HG02981 (cell line): Measurements from ENCODE around the gene C10orf71.

ENCODE experiments used
- ATAC-seq: cut with Tn5 transposase; IDR thresholded peaks from one replicate; pipeline ENCODE4 v1.9.1; 2021; ENCODE audit warnings: mild to moderate bottlenecking, moderate library complexity; ENCODE audit not compliant: unreplicated experiment

C10orf71 gene

DNA sequence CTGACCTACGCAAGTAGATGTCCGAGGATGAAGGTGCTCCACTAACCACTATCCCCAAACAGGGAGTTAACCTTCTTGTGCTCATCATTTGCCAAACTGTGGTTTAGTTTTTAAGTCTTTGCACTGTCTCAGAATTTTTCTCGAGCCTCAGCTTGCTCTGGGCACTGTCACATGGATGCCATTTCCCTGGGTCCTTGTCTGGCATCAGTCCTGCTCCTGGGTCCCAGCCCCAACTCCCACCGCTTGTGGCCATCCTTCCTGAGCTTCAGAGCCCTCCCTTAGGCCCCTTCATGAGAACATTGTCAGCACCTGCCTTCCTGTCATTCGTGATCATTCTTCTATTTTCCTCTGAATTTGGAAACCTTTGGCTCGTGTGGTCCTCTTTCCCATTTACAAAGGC lies 33.8 kb downstream of the C10orf71 start:
- no peak for ATAC-seq

DNA sequence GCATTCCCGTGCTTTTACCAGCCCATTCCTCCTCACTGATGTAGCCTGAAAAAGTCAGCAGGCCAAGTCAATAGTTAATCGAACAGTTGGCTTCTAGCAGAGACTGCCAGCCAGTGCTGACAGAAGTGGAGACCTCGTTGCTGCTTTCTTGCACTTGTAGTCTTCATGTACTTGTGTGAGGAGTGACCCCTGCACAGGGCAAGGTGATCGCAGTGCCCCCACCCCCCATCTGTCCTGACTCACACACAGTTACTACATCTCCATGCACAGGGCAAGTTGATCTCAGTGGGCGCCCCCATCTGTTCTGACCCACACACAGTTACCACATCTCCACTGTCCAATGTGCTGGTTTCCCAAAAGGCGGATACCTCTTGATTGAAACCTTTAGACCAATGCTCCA lies 34.2 kb downstream of the C10orf71 start:
- ATAC-seq: no peak

DNA sequence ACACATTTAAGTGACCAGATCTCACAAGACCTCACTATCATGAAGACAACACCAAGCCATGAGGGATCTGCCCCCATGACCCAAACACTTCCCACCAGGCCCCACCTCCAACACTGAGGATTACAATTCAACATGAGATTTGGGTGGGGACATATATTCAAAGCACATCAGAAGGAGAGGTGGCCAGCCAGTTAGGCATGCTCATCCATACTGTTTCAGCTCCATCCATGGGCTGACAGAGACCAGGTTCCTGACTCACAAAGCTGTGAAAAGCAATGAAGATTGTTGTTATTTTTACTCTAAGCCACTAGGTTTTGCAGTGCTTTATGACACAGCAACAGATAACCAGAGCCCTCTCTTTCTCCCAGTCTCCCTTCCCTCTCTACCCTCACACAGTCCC lies 36.0 kb downstream of the C10orf71 start:
- ATAC-seq: no peak

DNA sequence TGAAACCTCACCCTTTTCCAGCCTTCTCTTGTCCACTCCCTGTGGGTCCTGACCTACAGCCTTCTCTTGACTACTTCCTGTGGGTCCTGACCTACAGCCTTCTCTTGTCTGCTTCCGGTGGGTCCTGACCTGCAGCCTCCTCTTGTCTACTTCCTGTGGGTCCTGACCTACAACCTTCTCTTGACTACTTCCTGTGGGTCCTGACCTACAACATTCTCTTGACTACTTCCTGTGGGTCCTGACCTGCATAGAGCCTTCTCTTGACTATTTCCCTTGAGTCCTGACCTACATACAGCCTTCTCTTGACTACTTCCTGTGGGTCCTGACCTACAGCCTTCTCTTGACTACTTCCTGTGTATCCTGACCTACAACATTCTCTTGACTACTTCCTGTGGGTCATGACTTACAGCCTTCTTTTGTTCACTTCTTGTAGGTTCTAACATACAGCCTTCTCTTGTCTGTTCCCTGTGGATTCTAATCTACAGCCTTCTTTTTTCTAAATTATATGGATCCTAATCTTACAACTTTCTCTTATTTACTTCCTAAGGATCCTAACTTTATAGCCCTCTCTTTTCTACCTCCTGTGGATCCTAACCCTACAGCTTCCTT lies 36.5 kb downstream of the C10orf71 start:
- no peak for ATAC-seq

DNA sequence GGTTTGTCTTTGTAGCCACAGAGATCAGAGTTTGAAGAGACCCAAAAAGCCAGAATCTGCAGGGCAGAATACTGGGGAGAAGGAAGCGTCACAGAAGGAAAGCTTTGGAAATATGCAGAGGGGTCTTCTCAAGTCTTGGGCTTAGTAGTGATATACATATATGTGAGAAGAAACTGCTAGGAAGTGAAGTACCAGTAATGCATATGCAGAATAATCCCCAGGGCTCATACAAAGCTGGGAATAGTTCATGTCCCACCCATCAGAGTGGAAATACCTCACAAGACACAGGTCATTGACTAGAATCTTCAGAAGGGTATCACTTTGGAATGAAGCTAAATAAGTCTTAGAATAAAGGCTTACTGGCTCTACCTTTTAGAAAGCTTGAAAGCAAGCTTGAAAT lies 39.6 kb downstream of the C10orf71 start:
- no peak for ATAC-seq

DNA sequence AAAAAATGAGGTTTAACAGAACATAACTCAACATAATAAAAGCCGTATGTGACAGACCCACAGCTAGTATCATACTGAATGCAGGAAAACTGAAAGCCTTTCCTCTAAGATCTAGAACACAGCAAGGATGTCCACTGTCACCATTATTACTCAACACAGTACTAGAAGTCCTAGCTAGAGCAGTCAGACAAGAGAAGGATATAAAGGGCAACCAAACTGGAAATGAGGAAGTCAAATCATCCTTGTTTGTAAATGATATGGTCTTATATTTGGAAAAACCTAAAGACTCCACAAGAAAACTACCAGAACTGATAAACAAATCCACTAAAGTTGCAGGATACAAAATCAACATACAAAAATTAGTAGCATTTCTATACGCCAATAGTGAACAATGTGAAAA lies 45.9 kb downstream of the C10orf71 start:
- ATAC-seq: no peak

DNA sequence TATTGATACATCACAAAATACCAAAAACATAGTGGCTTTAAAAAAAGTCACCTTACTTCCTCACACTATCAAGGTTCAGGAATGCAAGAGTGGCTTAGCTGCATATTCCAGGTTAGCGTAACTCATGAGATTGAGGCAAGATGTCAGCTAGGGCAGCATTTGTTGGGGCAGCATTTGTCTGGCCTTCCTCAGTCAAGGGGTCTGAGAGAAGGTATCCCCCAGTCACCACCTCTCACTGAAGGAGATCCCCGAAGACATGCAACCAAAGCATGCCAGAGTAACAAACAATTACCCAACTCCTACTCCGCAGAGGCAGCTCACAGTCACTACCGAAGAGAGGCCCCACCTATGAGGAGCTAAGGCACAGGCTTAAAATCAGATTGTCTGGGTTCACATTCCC lies 48.4 kb downstream of the C10orf71 start:
- ATAC-seq: no peak

DNA sequence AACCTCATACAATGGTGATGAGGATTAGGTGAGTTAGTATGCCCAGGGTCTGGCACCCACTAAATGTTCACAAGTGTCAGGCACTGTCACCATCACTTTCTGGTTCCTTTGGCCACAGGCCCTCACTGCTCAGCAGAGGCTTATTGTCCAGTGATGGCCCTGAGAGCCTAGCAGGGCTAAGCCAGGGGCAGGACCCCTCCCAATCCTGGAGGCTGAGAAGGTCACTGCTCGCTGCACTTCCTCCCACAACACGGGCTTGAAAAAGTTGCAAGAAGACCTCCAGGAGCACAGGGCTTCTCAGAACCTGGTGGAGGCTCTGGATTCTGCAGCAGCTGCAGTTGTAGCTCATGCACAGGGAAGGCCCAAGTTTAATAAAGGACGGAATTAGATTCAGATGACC lies 48.9 kb downstream of the C10orf71 start:
- no peak for ATAC-seq

DNA sequence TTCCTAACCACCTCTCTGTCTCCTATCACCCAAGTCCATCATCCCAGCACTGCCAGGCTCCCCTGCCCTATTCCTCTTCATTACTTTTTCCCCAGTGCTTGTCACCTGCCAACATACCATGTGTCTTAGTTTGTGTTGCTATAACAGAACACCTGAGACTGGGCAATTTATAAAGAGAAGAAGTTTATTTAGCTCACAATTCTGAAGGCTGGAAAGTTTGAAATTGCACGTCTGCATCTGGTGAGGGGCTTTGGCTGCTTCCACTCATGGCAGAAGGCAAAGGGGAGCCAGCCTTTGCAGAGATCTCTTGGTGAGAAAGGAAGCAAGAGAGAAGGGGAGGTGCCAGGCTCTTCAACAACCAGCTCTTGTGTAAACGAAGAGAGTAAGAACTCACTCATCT lies 49.6 kb downstream of the C10orf71 start:
- ATAC-seq: no peak

DNA sequence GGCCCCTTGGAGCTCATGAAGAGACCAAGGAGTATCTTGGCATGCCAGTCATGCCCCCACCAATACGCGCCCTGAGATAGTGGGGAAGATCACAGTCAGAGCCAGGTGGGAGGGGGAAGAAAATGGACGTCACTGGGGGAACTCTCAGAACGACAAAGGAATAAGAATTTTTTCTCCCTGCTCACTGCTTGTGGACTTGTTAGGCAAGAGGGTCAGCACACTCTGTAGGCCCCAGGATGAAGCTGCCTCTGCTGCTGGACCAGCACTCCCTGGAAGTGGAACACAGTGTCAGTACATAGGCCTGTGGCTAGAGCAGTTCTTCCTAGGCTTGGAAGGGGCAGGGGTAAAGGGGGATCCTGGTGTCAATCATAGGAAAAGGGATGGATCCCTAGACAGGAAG lies 50.4 kb downstream of the C10orf71 start:
- ATAC-seq: no peak

DNA sequence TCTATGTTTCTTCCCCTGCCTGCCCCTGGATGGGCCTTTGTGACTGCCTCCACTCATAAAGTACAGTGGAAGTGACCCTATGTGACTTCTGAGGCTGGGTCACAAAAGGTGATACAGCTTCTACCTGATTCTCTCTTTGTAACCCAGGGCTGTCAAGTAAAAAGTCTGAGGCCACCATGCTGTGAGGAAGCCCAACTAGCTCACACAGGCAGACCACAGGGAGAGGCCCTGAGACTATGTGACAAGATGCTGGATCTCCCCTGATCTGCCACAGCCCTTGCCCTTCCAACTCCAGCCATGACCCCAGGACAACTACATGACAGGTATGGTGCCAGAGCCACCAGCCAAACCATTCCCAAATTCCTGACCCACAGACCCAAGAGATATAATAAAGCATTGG lies 51.2 kb downstream of the C10orf71 start:
- no peak for ATAC-seq

DNA sequence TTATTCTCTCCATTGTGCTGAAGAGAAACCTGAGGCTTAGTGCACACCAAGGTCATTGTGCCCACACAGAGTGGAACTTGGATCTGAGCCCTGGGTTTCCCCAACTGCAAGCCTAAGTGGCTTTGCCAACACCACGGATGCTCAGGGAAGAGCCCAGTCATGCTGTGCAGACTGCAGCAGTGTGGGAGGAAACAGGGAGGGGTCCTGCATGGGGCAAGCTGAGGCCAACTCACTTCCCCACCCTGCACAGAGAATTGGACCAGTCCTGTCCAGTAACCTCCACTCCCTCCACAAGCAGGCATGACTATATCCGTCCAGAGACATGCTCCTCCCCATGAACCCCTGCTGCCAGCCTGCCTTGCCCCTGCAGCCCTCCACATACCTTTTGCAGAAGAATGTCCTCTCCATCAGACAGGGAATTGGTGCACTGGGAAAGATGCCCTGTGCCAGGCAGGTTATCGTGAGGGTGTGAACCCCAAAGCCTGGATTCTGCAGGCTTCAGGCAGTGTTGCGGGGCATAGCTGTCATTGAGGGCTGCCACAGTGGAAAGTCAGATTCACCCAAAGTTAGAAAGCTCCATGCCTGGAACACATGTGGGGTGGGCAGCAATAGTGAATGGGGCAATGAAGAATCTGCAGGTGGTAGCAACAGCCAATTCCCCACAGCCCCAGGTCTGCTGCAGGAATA lies 52.0 kb downstream of the C10orf71 start:
- ATAC-seq: no peak

DNA sequence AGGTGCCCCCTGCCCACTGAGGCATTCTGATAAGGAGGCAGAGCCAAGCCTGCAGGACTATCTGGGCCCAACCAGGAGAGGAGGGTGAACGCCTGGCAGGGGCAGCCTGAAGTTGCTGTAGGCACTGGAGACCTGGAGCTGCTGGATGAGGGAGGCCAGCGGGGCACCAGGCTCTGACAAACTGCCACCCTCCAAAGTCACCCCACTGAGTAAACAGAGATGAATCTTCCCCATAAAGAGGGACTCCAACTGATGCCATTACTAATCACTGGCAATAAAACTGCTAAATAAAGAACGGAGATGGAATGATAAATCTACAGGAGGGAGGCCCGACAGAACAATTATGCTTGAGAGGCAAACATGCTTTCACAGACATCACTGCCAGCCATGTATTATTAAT lies 52.7 kb downstream of the C10orf71 start:
- no peak for ATAC-seq

DNA sequence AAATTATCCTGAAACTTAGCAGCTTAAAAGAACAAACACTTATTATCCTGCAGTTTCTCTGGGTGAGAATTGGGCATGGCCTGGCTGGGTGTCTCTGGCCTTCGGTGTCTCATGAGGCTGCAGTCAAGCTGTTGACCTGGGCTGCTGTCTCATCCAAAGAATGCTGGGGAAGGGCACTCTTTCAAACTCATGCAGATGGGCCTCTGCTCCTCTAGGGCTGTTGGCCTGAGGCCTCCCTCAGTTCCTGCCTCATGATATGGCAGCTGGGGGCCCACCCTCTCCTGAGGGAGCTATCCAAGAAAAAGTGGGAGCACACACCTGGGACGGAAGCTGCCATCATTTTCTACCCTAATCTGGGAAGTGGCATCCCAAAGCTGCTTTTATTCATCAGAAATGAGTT lies 53.4 kb downstream of the C10orf71 start:
- no peak for ATAC-seq

DNA sequence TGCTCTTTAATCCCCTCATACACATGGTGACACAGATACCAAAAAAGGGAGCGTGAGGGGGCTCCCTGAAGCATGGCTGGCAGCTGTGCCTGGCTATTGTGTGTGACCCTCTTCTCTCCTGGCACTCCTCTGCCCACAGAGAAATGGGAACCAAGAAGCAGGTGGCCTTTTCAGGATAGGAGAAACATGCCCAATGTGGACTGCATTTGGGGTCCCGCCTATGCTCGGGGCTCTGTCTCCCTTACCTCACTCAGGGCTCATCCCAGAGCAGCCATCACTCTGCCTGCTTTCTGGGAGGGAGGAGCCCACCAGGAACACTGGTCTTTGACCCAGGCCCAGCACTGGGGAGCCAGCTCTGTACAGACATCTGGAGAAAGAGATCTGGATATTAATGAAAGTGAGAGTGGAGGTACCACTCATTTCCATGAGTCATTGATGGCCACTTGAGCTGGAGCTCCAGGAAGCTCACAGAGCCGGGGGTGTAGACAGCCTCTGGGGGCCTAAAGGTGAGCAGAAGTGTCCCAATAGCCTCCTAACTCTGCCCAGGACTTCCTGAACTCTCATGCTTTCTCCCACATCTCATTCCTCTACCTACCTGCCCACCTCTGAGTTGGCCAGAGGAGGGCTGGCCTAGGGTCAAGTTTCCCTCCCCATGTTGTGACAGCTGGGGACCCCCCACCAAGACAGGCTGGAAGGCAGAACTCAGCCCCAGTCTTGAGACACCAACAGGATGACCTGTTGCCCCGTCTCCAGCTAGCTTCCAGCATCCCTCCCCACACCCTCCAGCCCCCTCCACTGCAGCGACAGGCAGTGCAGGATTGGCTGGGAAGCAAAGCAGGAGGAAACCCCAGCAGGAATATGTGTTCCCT lies 54.3 kb downstream of the C10orf71 start:
- no peak for ATAC-seq

DNA sequence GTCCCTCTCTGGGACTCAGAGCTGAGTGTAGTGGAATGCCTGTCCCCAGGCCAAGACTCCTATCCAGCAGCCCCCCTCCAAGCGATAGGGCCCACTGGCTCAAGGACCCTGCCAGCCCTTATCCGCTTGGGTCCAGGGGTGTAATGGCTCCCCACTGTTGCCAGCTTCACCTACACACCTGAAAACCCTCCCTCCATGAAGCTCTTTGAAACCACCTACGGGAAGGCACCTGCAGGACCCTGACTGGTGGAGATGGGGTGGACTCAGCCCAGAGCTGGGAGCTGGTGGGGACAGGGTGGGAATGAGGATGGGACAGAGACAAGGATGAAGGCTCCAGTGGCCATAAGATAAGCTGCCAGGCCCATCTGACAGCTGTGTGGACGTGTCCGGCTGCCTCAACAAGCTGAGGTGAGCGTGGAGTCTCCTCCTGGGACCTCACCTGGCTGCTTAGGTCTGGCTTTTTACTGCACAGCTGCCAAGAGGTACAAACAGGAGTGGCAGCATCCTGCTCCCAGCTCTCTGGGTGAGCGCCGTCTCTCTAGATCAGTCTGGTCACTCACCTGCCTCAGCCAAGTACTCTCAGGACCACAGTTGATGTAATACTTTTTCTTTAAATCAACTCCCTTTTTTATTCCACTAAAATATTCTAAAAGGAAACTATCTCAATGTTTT lies 55.1 kb downstream of the C10orf71 start:
- no peak for ATAC-seq

DNA sequence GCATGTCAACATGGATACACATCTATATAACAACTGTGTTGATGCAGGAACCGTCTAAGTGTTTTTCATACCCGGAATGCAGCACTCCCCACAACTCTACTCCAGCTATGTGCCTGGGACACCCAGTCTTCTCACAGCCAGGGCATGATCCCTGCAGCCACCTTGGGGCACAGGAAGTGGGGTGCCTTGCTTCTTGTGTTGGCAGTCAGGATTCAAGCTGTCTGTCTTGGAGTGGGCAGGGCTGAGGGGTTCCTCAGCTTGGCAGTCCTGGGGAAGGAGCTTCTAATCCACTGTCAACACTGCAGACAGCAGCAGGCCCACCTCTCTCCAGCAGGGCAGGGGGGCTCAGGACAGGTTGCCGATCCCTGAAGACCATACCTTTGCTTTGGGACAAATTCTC lies 55.6 kb downstream of the C10orf71 start:
- no peak for ATAC-seq

DNA sequence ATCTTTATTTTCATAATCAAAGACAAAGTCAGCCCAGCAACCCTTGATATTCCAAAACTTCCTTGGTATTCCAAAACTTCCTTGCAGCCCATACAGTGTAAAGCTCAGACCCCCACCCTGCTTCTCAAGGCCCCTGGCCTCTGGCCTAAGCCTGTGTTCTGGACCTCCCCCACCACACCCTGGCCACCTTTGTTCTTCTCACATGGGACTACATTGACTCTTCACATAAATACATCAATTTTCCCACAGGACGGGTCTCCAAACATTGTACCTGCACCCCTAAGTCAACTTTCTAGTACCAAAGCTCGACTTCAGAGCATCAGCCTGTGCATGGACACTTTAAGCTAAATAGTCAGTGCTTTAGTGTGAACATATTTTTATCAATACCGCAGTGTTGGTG lies 56.3 kb downstream of the C10orf71 start:
- no peak for ATAC-seq

DNA sequence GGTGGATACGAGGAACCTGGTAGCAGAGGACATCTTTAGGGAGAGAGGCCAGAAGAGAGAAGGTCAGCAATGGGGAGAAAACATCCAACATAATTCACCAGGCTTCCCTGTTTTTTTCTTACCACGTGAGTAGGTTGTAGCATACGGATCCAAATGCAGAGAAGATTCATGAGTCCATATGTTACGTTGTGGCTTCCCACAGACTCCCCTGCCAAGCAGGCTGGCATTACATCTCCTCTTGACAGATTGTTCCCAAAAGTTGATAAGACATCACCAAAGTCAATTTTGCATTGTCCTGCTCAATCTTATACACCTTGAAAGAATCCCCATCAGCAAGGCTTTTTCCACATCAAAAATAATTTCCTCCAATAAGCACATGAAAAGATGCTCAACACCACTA lies 57.2 kb downstream of the C10orf71 start:
- ATAC-seq: no peak

DNA sequence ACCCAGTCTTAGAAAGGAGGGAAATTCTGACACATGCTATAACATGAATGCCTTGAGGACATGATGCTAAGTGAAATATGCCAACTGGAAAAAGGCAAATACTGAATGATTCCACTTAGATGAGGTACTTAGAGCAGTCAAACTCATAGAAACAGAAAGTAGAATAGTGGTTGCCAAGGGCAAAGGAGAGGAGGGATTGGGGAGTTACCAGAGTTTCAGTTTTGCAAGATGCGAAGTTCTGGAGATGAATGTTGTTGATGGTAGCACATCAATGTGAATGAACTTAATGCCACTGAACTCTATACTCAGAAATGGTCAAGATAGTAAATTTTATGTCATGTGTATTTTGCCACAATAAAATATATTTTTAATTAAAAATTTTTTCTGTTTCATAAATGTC lies 58.0 kb downstream of the C10orf71 start:
- no peak for ATAC-seq

DNA sequence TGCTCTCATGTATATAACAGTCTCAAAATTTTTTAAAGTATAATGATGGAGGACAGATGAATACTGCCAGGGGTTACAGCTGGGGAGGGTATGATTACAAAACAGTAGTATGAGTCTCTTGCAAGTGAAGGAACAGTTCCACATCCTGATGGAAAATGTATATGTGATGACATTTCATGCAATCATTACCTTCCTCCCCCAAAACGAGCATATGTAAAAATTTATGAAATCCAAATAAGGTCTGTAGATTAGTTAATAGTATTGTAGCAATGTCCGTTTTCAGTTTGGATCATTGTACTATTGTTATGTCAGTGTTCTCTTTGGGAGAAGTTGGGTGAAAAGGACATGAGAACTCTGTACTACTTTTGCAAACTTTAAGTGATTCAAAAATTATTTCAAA lies 58.9 kb downstream of the C10orf71 start:
- ATAC-seq: no peak
